ENCODE data around the gene LRRC49. TPM values are rescaled to one million over a fixed set of nuclear protein-coding genes. Genes with fewer than 3 reads are reported as not detected.
"Not testable (repeated sequence)": the region's sequence is repeated elsewhere in the genome, so short reads cannot be mapped to it uniquely, and the experiment has no call there.

Gene LRRC49
- total RNA-seq, 1 donor from 2014 or later = 23.1 TPM

DNA sequence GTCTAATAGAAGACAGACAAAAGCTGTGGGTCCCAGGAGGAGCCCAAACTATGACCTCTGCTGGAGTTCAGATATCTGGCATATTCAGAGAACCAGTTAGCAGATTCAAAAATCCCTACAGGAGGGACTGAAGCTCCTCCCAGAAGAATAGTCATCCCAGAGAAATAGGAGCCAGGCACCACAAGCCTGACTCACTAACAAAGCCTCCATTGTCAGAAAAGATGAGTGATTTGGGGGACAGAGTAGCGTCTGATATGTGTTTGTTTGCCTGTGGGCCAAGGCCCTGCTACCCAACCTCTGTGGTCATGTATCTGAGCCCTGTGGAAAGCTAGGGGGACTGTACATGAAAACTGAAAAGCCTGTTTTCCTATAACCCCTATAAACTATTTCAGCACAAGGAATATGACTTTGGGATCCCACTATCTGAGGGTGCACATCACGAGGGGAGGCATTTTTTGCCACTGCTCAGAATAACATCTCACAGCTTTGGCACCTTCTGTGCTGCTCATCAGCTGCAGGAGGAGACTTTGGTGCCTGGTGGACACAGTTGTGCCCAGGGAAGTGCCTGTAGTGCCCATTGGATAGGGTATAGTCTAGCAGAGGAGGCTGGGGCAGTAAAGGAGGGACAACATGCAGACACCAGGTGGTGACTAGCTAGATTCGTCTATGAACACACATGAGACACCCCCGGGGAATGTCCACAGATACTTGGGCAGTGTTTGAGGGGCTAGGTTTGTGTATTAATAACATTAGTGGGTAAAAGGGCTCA, 29.0 kb upstream of the LRRC49 start:
- TF ChIP-seq, protein P1, sequence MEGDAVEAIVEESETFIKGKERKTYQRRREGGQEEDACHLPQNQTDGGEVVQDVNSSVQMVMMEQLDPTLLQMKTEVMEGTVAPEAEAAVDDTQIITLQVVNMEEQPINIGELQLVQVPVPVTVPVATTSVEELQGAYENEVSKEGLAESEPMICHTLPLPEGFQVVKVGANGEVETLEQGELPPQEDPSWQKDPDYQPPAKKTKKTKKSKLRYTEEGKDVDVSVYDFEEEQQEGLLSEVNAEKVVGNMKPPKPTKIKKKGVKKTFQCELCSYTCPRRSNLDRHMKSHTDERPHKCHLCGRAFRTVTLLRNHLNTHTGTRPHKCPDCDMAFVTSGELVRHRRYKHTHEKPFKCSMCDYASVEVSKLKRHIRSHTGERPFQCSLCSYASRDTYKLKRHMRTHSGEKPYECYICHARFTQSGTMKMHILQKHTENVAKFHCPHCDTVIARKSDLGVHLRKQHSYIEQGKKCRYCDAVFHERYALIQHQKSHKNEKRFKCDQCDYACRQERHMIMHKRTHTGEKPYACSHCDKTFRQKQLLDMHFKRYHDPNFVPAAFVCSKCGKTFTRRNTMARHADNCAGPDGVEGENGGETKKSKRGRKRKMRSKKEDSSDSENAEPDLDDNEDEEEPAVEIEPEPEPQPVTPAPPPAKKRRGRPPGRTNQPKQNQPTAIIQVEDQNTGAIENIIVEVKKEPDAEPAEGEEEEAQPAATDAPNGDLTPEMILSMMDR (IDR thresholded peaks at IDR 0.05) = no peak
- Histone ChIP-seq H3K9me3 (no peaks in the 10 kb centered on the region), H3K4me3 (no peak overlapping the region), H3K27me3 (no peaks in the 10 kb centered on the region), H3K27ac (no peak overlapping the region), H3K36me3 (no peaks in the 10 kb centered on the region), H3K4me1 (no peaks in the 10 kb centered on the region)
- intact Hi-C loops (cut with DNase I) = no loop called here
- no peak for DNase-seq (ENCODE audit: low spot score in 2 of 2)

DNA sequence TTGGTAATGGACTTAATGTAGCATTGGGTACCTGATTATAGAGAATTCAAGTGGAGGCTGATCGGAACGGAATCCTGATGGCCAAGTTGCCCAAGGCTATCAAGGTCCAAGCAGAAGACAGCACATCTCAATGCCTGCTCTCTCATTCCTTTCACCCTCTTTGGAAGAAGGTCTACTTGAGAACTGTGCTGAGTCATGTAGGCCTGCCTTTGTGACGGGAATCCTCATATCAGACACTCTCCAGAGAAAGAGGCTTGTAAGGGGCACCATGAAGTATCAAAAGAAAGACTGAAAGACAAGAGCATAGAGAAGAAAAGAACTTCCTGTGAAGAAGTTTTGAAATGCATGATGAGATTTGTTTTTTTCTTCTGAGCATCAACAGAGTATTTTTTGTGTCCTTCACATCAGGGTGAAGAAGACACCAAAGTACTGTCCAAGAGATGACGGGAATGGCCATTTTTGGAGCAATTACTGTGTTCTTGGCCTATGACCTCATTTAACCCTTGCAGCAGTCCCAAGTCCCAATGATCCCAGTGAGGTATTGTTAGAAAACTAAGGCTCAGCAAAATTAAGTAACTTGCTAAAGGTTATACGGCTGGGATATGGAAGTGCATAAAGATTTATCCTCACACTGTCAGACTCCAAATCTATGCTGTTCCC, 25.5 kb upstream of the LRRC49 start:
- H3K4me1 ChIP-seq = peaks cover 0 to 6% of the 10 kb centered on the region in 2 donors
- no peak overlapping the region for H3K4me3 ChIP-seq
- intact Hi-C loops (cut with DNase I) = no loop called here
- no peak overlapping the region for H3K27ac ChIP-seq
- no peaks in the 10 kb centered on the region for H3K36me3 ChIP-seq
- no peaks in the 10 kb centered on the region for H3K9me3 ChIP-seq
- no peak for DNase-seq (ENCODE audit: low spot score in 2 of 2)
- TF ChIP-seq, protein P1 (IDR thresholded peaks at IDR 0.05) = no peak
- no peaks in the 10 kb centered on the region for H3K27me3 ChIP-seq

DNA sequence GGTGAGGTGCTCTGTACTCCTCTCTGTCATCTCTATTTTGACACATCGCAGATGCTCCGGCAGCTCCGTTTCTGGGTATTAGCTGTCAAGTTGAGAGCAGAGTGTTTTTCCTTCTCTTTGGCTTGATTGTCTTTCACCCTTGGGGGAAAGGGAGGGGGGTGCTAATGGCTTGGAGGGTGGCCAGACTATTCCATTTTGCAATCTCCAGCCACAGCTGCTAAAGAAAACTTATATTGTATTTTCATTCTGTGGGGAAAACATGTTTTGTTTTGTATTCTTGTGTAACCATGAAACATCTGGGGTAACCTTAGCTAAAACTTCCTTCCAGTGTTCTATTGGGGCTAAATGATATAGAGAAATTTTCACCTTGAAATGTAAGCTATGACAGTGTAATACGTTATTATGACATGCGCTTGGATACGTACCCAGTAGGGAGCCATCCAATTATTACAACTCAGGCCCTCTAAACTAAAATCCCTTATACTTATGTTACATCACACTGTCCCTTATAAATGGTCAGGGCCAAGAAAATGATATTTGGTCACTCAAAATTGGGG, 24.6 kb upstream of the LRRC49 start:
- H3K4me3 ChIP-seq = no peak overlapping the region
- H3K27ac ChIP-seq = no peak overlapping the region
- no peaks in the 10 kb centered on the region for H3K36me3 ChIP-seq
- peaks cover 0 to 6% of the 10 kb centered on the region in 2 donors for H3K4me1 ChIP-seq
- intact Hi-C loops (cut with DNase I) = no loop called here
- DNase-seq (ENCODE audit: low spot score in 2 of 2) = no peak
- no peaks in the 10 kb centered on the region for H3K27me3 ChIP-seq
- TF ChIP-seq, protein P1 (IDR thresholded peaks at IDR 0.05) = no peak
- H3K9me3 ChIP-seq = no peaks in the 10 kb centered on the region

DNA sequence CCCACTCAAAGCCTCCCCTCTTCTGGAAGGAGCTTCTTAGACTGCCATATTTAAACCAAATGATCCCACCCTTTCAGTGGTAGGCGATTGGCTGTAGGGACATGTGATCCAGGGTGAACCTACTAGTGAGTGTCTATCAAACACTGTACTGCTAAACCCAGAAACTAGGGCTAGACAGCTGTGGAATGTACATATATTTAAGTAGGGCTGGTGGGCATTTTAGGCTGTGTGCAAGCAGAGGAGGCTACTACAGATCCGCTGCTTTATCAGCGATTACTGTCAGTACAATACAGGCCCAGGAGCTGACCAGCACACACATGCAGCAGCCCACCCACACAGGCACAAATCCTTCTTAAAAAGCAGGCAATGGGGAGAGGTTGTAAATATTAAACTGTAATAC, 23.3 kb upstream of the LRRC49 start:
- no peak overlapping the region for H3K4me3 ChIP-seq
- peaks cover 0 to 6% of the 10 kb centered on the region in 2 donors for H3K4me1 ChIP-seq
- intact Hi-C loops (cut with DNase I) = no loop called here
- no peaks in the 10 kb centered on the region for H3K9me3 ChIP-seq
- H3K36me3 ChIP-seq = no peaks in the 10 kb centered on the region
- H3K27ac ChIP-seq = no peak overlapping the region
- no peak for DNase-seq (ENCODE audit: low spot score in 2 of 2)
- TF ChIP-seq, protein P1 (IDR thresholded peaks at IDR 0.05) = no peak
- no peaks in the 10 kb centered on the region for H3K27me3 ChIP-seq

DNA sequence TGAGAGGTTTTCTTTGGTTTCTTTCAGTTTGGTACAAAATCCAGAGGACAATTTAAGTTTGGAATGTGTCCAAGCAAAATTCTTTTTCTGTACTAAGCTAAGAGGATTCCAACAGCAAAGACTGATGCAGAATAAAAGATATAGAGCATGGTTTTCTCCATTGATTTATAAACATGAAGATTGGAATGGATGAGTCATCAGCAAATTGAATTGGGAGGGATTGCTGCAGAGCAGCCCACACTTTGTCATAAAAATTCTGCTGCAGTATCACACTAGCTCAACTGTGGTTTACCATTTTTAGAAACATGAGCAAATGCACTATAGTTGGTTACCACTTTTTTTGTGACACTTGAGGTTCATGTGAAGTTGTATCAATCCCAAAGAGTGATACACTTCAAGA, 22.6 kb upstream of the LRRC49 start:
- Histone ChIP-seq H3K4me3 (no peak overlapping the region), H3K36me3 (no peaks in the 10 kb centered on the region), H3K4me1 (peaks cover 0 to 6% of the 10 kb centered on the region in 2 donors), H3K27ac (no peak overlapping the region), H3K9me3 (no peaks in the 10 kb centered on the region), H3K27me3 (no peaks in the 10 kb centered on the region)
- intact Hi-C loops (cut with DNase I) = no loop called here
- DNase-seq (ENCODE audit: low spot score in 2 of 2) = no peak
- TF ChIP-seq, protein P1 (IDR thresholded peaks at IDR 0.05) = no peak

DNA sequence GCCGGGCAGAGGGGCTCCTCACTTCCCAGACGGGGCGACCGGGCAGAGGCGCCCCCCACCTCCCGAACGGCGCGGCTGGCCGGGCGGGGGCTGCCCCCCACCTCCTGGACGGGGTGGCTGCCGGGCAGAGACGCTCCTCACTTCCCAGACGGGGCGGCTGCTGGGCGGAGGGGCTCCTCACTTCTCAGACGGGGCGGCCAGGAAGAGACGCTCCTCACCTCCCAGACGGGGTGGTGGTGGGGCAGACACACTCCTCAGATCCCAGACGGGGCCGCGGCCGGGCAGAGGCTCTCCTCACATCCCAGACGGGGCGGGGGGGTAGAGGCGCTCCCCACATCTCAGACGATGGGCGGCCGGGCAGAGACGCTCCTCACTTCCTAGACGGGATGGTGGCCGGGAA, 21.1 kb upstream of the LRRC49 start:
- intact Hi-C loops (cut with DNase I); DNase-seq (ENCODE audit: low spot score in 2 of 2); H3K9me3 ChIP-seq; H3K36me3 ChIP-seq; H3K4me1 ChIP-seq; H3K27me3 ChIP-seq; H3K27ac ChIP-seq; H3K4me3 ChIP-seq: not testable (repeated sequence)

Data from ascending aorta (tissue), 2 donors.